ENCODE measurements around the gene KIRREL3. TPM values are rescaled to one million over a fixed set of nuclear protein-coding genes. Genes with fewer than 3 reads are reported as not detected.

The KIRREL3 gene
- total RNA-seq, 2 experiments from 2014 or later = not detected

DNA sequence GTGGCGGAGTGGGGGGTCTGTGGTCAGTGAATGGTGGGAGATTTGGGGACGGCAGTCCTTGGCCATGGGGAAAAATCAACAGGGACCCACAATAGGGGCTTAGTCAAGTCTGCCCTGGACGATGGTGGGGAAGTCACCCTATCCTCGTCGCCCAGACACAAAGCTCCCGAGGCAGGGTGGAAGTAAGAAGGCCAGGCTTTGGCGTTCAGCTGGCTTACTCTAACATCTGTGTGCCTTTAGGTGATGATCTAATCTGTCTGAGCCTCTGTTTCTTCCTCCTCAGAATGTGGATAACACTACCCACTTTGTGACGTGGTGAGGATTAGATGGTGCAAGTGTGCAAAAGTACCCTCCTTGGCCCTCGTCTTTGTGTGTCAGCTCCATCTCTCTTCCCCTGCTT lies 452.9 kb downstream of the KIRREL3 start:
- POLR2A ChIA-PET = no interaction called here
- Histone ChIP-seq H3K27me3 (ENCODE audit: control insufficient read depth in 1 of 2, insufficient read depth in 2 of 2, low read length in 2 of 2) (peaks cover 0 to 7% of the 10 kb centered on the region in 2 experiments), H3K27ac (ENCODE audit: low read depth in 1 of 2, low read length in 2 of 2) (no peak overlapping the region), H3K9me3 (ENCODE audit: control insufficient read depth in 1 of 2, insufficient read depth in 1 of 2, low read length in 2 of 2) (no peaks in the 10 kb centered on the region), H3K36me3 (ENCODE audit: insufficient read depth, low read length) (no peaks in the 10 kb centered on the region), H3K4me3 (ENCODE audit: low read length) (no peak overlapping the region), H3K4me1 (ENCODE audit: insufficient read depth, low read length) (no peaks in the 10 kb centered on the region)
- CTCF ChIA-PET = no interaction called here
- H3K27ac Mint-ChIP-seq = no peak overlapping the region
- DNase-seq (no peak), ATAC-seq (ENCODE audit: poor library complexity) (no peak)
- no peaks in the 10 kb centered on the region for H3K36me3 Mint-ChIP-seq (ENCODE audit: low read depth)
- TF ChIP-seq, protein P1, sequence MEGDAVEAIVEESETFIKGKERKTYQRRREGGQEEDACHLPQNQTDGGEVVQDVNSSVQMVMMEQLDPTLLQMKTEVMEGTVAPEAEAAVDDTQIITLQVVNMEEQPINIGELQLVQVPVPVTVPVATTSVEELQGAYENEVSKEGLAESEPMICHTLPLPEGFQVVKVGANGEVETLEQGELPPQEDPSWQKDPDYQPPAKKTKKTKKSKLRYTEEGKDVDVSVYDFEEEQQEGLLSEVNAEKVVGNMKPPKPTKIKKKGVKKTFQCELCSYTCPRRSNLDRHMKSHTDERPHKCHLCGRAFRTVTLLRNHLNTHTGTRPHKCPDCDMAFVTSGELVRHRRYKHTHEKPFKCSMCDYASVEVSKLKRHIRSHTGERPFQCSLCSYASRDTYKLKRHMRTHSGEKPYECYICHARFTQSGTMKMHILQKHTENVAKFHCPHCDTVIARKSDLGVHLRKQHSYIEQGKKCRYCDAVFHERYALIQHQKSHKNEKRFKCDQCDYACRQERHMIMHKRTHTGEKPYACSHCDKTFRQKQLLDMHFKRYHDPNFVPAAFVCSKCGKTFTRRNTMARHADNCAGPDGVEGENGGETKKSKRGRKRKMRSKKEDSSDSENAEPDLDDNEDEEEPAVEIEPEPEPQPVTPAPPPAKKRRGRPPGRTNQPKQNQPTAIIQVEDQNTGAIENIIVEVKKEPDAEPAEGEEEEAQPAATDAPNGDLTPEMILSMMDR (IDR thresholded peaks at IDR 0.05) = no peak
- H3K27me3 Mint-ChIP-seq = peaks cover 17% of the 10 kb centered on the region
- intact Hi-C loops (cut with DNase I, micrococcal nuclease) = no loop called here
- no peaks in the 10 kb centered on the region for H3K4me1 Mint-ChIP-seq (ENCODE audit: low read depth)
- no peaks in the 10 kb centered on the region for H3K9me3 Mint-ChIP-seq
- H3K4me3 Mint-ChIP-seq = no peak overlapping the region

DNA sequence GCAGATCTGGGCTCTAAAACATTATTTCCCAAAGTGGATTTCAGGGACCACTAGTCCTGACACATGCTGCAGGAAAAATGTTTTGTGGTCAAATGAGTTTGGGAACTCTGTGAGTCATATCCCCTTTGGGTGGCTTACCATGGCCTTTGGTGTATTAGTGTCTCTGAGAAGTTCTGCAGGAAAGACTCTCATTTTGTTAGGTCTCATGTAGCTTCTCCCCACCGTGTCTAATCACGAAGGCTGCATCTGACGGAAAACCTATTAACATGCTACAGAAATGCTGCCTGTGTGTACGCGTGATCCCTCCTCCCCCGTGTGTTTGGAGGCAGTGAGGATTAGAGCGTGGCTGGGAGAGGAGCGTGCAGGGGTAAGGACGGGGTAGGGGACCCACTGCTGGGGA lies 453.4 kb downstream of the KIRREL3 start:
- Histone ChIP-seq H3K36me3 (ENCODE audit: insufficient read depth, low read length) (no peaks in the 10 kb centered on the region), H3K4me1 (ENCODE audit: insufficient read depth, low read length) (no peaks in the 10 kb centered on the region), H3K4me3 (ENCODE audit: low read length) (no peak overlapping the region), H3K27me3 (ENCODE audit: control insufficient read depth in 1 of 2, insufficient read depth in 2 of 2, low read length in 2 of 2) (peaks cover 0 to 7% of the 10 kb centered on the region in 2 experiments), H3K27ac (ENCODE audit: low read depth in 1 of 2, low read length in 2 of 2) (no peak overlapping the region), H3K9me3 (ENCODE audit: control insufficient read depth in 1 of 2, insufficient read depth in 1 of 2, low read length in 2 of 2) (no peaks in the 10 kb centered on the region)
- ChIA-PET POLR2A (no interaction called here), CTCF (no interaction called here)
- DNase-seq (no peak), ATAC-seq (ENCODE audit: poor library complexity) (no peak)
- H3K4me1 Mint-ChIP-seq (ENCODE audit: low read depth) = no peaks in the 10 kb centered on the region
- TF ChIP-seq, protein P1 (IDR thresholded peaks at IDR 0.05) = no peak
- H3K36me3 Mint-ChIP-seq (ENCODE audit: low read depth) = no peaks in the 10 kb centered on the region
- intact Hi-C loops (cut with DNase I, micrococcal nuclease) = no loop called here
- peaks cover 17% of the 10 kb centered on the region for H3K27me3 Mint-ChIP-seq
- no peak overlapping the region for H3K4me3 Mint-ChIP-seq
- no peaks in the 10 kb centered on the region for H3K9me3 Mint-ChIP-seq
- H3K27ac Mint-ChIP-seq = no peak overlapping the region

DNA sequence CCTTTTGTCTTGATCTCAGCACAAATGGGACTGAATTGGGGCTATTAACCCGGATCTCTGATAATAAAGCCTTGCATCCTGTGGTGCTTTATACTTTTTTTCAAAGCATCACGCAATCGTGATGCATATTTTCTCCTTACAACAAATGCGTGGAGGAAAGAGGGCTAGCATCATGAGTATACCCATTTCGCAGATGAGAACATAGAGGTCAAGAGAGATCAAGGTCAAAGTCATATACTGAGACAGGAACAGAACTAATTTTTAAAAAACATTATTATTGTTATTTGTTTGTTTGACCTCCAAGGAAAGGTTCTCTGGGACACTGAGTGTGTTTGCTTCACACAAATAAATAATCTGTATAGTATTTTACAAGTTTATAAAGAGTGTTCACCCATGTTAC lies 453.9 kb downstream of the KIRREL3 start:
- H3K4me1 Mint-ChIP-seq (ENCODE audit: low read depth) = no peaks in the 10 kb centered on the region
- no peaks in the 10 kb centered on the region for H3K36me3 Mint-ChIP-seq (ENCODE audit: low read depth)
- H3K9me3 ChIP-seq (ENCODE audit: control insufficient read depth in 1 of 2, insufficient read depth in 1 of 2, low read length in 2 of 2) = no peaks in the 10 kb centered on the region
- CTCF ChIA-PET = no interaction called here
- TF ChIP-seq, protein P1 (IDR thresholded peaks at IDR 0.05) = no peak
- H3K36me3 ChIP-seq (ENCODE audit: insufficient read depth, low read length) = no peaks in the 10 kb centered on the region
- DNase-seq (no peak), ATAC-seq (ENCODE audit: poor library complexity) (no peak)
- H3K4me3 Mint-ChIP-seq = no peak overlapping the region
- no peak overlapping the region for H3K27ac Mint-ChIP-seq
- intact Hi-C loops (cut with DNase I, micrococcal nuclease) = no loop called here
- POLR2A ChIA-PET = no interaction called here
- no peak overlapping the region for H3K27ac ChIP-seq (ENCODE audit: low read depth in 1 of 2, low read length in 2 of 2)
- peaks cover 17% of the 10 kb centered on the region for H3K27me3 Mint-ChIP-seq
- no peaks in the 10 kb centered on the region for H3K9me3 Mint-ChIP-seq
- H3K4me3 ChIP-seq (ENCODE audit: low read length) = no peak overlapping the region
- H3K4me1 ChIP-seq (ENCODE audit: insufficient read depth, low read length) = no peaks in the 10 kb centered on the region
- peaks cover 0 to 7% of the 10 kb centered on the region in 2 experiments for H3K27me3 ChIP-seq (ENCODE audit: control insufficient read depth in 1 of 2, insufficient read depth in 2 of 2, low read length in 2 of 2)

Measured in CD4-positive, alpha-beta T cell (primary cell).